HepG2 (cell line): ENCODE measurements around the gene IL15RA. TPM values are rescaled to one million over a fixed set of nuclear protein-coding genes. Genes with fewer than 3 reads are reported as not detected.

ENCODE experiments used
- ATAC-seq: fragments of 200-7000 bp; cut with Tn5 transposase; 3 replicates; pipeline ENCODE4 v1.9.1; 2020; ENCODE audit warnings: mild to moderate bottlenecking, moderate library complexity
- BruUV-seq: library from RNA; stranded (reverse); fragments of 400-500 nt; replicated peaks from 2 replicates; lab custom pipeline; 2021; lab: Mats Ljungman, UMichigan
- CTCF ChIA-PET: fragments of 300-600 bp; formaldehyde crosslinking; extraction: SDS; loops from one replicate; lab custom pipeline; 2021; ENCODE audit warnings: low total read pairs, inconsistent platforms, low intra/inter-chr PET ratio; lab: Yijun Ruan, JAX
- POLR2A ChIA-PET: fragments of 350-600 bp; sonication (Branson Sonifier 250); formaldehyde crosslinking; loops from one replicate; lab custom pipeline; 2020; ENCODE audit warnings: antibody characterized with exemption, inconsistent platforms; lab: Yijun Ruan, JAX
- DNase-seq: peaks from one replicate; pipeline ENCODE4 v3.0.0-alpha.2; 2015; ENCODE audit warnings: low spot score
- FAIRE-seq: peaks from 3 replicates; lab custom pipeline; 2011; peaks lifted over from hg19 to GRCh38; lab: Jason Lieb, UNC
- H2AFZ ChIP-seq: one replicate; pipeline ENCODE4 v1.6.1; 2011; ENCODE audit warnings: low read length, inconsistent platforms
- H3K27ac ChIP-seq: fragments of 300-600 bp; 3 replicates; pipeline ENCODE4 v1.8.0; 2011; ENCODE audit warnings: mixed run types, mild to moderate bottlenecking, mixed read lengths, low read length, inconsistent platforms; ENCODE audit not compliant: insufficient read depth; ENCODE audit errors: extremely low read length
- H3K27me3 ChIP-seq, 2 experiments: fragments of 200-600 bp in 1 of 2; 2 replicates in 1 of 2; 3 replicates in 1 of 2; pipeline versions ENCODE4 v1.6.0 to v1.8.0; 2011; ENCODE audit warnings: low read length in 2 of 2, mild to moderate bottlenecking in 2 of 2, moderate library complexity in 2 of 2, inconsistent platforms in 1 of 2; ENCODE audit not compliant: insufficient read depth in 2 of 2, control insufficient read depth in 1 of 2
- H3K36me3 ChIP-seq, 2 experiments: fragments of 200-600 bp in 1 of 2; replicated peaks in 1 of 2; 2 replicates in 1 of 2; 3 replicates in 1 of 2; pipeline versions ENCODE4 v1.5.1 to v1.8.0; 2011; ENCODE audit warnings: low read length in 2 of 2, inconsistent platforms in 1 of 2; ENCODE audit not compliant: insufficient read depth in 2 of 2, control insufficient read depth in 1 of 2
- H3K4me1 ChIP-seq: 2 replicates; pipeline ENCODE4 v1.5.1; 2012; ENCODE audit warnings: low read length, inconsistent platforms; ENCODE audit not compliant: insufficient read depth
- H3K4me2 ChIP-seq: 2 replicates; pipeline ENCODE4 v1.6.0; 2011; ENCODE audit warnings: low read depth, low read length, inconsistent platforms
- H3K4me3 ChIP-seq, 3 experiments: fragments of 200-600 bp in 1 of 3; sonication (generic), shearing (Covaris generic) in 1 of 3; replicated peaks in 1 of 3; 2 replicates each; pipeline ENCODE4 v1.5.1; 2011 to 2016; ENCODE audit warnings: low read length in 3 of 3, inconsistent platforms in 2 of 3, low read depth in 2 of 3, mild to moderate bottlenecking in 2 of 3, control low read depth in 1 of 3, mixed read lengths in 1 of 3; ENCODE audit not compliant: insufficient read depth in 1 of 3
- H3K79me2 ChIP-seq: one replicate; pipeline ENCODE4 v1.6.1; 2011; ENCODE audit warnings: low read length, inconsistent platforms; ENCODE audit not compliant: insufficient read depth
- H3K9ac ChIP-seq: 2 replicates; pipeline ENCODE4 v1.6.0; 2011; ENCODE audit warnings: mild to moderate bottlenecking, low read depth, low read length, inconsistent platforms; ENCODE audit not compliant: insufficient read depth
- H3K9me3 ChIP-seq: 2 replicates; pipeline ENCODE4 v1.5.1; 2012; ENCODE audit warnings: mild to moderate bottlenecking, low read length
- H4K20me1 ChIP-seq: 2 replicates; pipeline ENCODE4 v1.6.0; 2011; ENCODE audit warnings: inconsistent platforms, mild to moderate bottlenecking, low read length, moderate library complexity; ENCODE audit not compliant: insufficient read depth
- ERF ChIP-seq: IDR thresholded peaks from 2 replicates; pipeline ENCODE4 v1.6.1; 2018; ENCODE audit warnings: missing biosample characterization, missing genetic modification reagents
- GPN1 ChIP-seq: sonication (generic); formaldehyde crosslinking; IDR thresholded peaks from 2 replicates; pipeline ENCODE4 v1.5.1; 2020; ENCODE audit warnings: missing genetic modification reagents, borderline replicate concordance
- KDM5B ChIP-seq: sonication (generic); formaldehyde crosslinking; IDR thresholded peaks from 2 replicates; pipeline ENCODE4 v1.4.0; 2020; ENCODE audit warnings: missing genetic modification reagents, mild to moderate bottlenecking, borderline replicate concordance
- KLF16 ChIP-seq, 2 experiments: sonication (generic) in 1 of 2; formaldehyde crosslinking in 1 of 2; IDR thresholded peaks; 2 replicates each; pipeline versions ENCODE4 v1.6.1 to v1.8.0; 2016 to 2023; ENCODE audit warnings: missing genetic modification reagents in 2 of 2, missing compliant biosample characterization in 1 of 2
- MLLT10 ChIP-seq: sonication (generic); formaldehyde crosslinking; IDR thresholded peaks from 2 replicates; pipeline ENCODE4 v1.4.0; 2020; ENCODE audit warnings: missing genetic modification reagents
- SIN3A ChIP-seq: IDR thresholded peaks from 2 replicates; pipeline ENCODE4 v1.6.1; 2011; ENCODE audit warnings: low read depth, mild to moderate bottlenecking, control low read depth, low read length, borderline replicate concordance
- SOX6 ChIP-seq, 2 experiments: fragments of 450-650 bp in 1 of 2; sonication (generic) in 1 of 2; formaldehyde crosslinking in 1 of 2; IDR thresholded peaks; 2 replicates each; pipeline versions ENCODE4 v1.4.0 to v1.6.1; 2017 to 2020; ENCODE audit warnings: antibody characterized with exemption in 1 of 2, mild to moderate bottlenecking in 1 of 2, missing genetic modification reagents in 1 of 2
- ZMYM4 ChIP-seq: sonication (generic); formaldehyde crosslinking; IDR thresholded peaks from 2 replicates; pipeline ENCODE4 v1.8.1; 2023; ENCODE audit warnings: mild to moderate bottlenecking, missing genetic modification reagents
- ZNF263 ChIP-seq: sonication (generic); formaldehyde crosslinking; IDR thresholded peaks from 2 replicates; pipeline ENCODE4 v1.4.0; 2020; ENCODE audit warnings: missing genetic modification reagents
- ZNF598 ChIP-seq: sonication (generic); formaldehyde crosslinking; IDR thresholded peaks from 2 replicates; pipeline ENCODE4 v1.5.1; 2020; ENCODE audit warnings: mild to moderate bottlenecking, missing genetic modification reagents, borderline replicate concordance
- ZSCAN22 ChIP-seq: sonication (generic); formaldehyde crosslinking; IDR thresholded peaks from 2 replicates; pipeline ENCODE4 v1.4.0; 2020; ENCODE audit warnings: mild to moderate bottlenecking, missing genetic modification reagents
- WGBS: methylation state at CpG from one replicate; pipeline ENCODE4 v1.1.6; 2017; ENCODE audit warnings: low lambda C conversion rate; 5-methylcytosine and 5-hydroxymethylcytosine counted together
- in situ Hi-C: cut with HindIII; loops from 2 replicates; pipeline ENCODE4 v1.10.0; 2017; ENCODE audit warnings: low pct_unique_long_range_greater_than_20kb; ENCODE audit not compliant: extremely low pct_ligation_motif_present
- intact Hi-C: fragments of 100-400 bp; cut with micrococcal nuclease; formaldehyde crosslinking; loops from one replicate; pipeline ENCODE4 v1.10.0; 2022; ENCODE audit not compliant: unreplicated experiment
- polyA plus RNA-seq, 8 experiments: library from polyadenylated mRNA; depleted of rRNA in 3 of 8; stranded (reverse) in 7 of 8; unstranded in 1 of 8; fragments of >200 nt; fragmentation: Illumina TruSeq in 4 of 8; extraction: Trizol in 4 of 8; gene quantifications; 2 replicates each; pipeline versions ENCODE4 v1.2.1 to v1.2.3, GENCODE V29; 2011 to 2016; ENCODE audit warnings: low read depth in 4 of 8, missing spikeins in 1 of 8, mixed read lengths in 1 of 8; ENCODE audit not compliant: insufficient read depth in 1 of 8
- total RNA-seq, 5 experiments: library from RNA; depleted of rRNA; stranded (reverse); fragments of >200 nt; fragmentation: Illumina TruSeq; extraction: Trizol; gene quantifications; 2 replicates each; pipeline ENCODE4 v1.2.3, GENCODE V29; 2016; ENCODE audit warnings: low read depth in 1 of 5
- TF ChIP-seq, protein P1 (sequence below): sonication (generic); formaldehyde crosslinking; IDR thresholded peaks from 2 replicates; pipeline ENCODE4 v1.4.0; 2020; ENCODE audit warnings: missing genetic modification reagents, borderline replicate concordance
- TF ChIP-seq, protein P2 (sequence below): sonication (generic); formaldehyde crosslinking; IDR thresholded peaks from 2 replicates; pipeline ENCODE4 v1.4.0; 2020; ENCODE audit warnings: mild to moderate bottlenecking, missing genetic modification reagents, borderline replicate concordance
- TF ChIP-seq, protein P3 (sequence below): sonication (generic); formaldehyde crosslinking; IDR thresholded peaks from 2 replicates; pipeline ENCODE4 v1.4.0; 2020; ENCODE audit warnings: missing genetic modification reagents

IL15RA gene
- total and polyA plus RNA-seq, 2 of the 13 experiments (the other 11 are each of a cell fraction or from before 2014, with no cell fraction given), result 0.53 to 0.77 TPM

DNA sequence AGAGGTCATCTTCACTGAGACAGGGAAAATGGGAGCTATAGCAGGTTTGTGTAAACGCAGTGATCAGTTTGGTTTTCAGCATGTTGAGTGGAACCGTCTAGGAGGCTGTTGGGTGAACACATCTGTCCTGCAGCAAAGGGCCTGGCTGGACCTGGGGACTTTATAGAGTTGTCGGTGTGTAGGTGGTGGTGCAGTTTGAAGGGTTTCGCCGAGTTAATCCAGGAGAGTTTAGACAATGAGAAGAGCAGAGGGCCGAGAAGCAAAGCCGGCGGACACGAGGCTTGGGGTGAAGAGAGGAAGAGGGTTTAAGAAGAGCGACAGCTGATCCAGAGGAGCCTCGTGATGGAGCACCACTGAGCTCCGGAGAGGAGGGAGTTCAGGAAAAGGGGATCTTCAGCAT, 39.1 kb downstream of the IL15RA start:
- Histone ChIP-seq H3K36me3 (peaks cover 5 to 31% of the 10 kb centered on the region in 2 experiments; a peak in 4 of 5 replicates), H3K27me3 (peaks cover 2 to 9% of the 10 kb centered on the region in 2 experiments; a peak in 2 of 5 replicates), H3K79me2 (no peaks in the 10 kb centered on the region), H2AFZ (no peak overlapping the region), H3K4me1 (peaks cover 19% of the 10 kb centered on the region), H3K4me3 (no peak overlapping the region), H3K9ac (no peak overlapping the region), H4K20me1 (no peaks in the 10 kb centered on the region), H3K9me3 (no peaks in the 10 kb centered on the region), H3K4me2 (no peak overlapping the region), H3K27ac (no peak overlapping the region)
- FAIRE-seq, result no peak
- 0 out of 2 replicates have a peak, but pooled peaks have one; percentile 51 for TF ChIP-seq ZNF263 (CRISPR knock-in tag)
- TF ChIP-seq SOX6 (IDR thresholded peaks at IDR 0.05), result no peak
- no peak for TF ChIP-seq SOX6 (CRISPR knock-in tag; IDR thresholded peaks at IDR 0.05)
- DNase-seq, result no peak
- ChIA-PET POLR2A (no interaction called here), CTCF (no interaction called here)
- no peak for ATAC-seq
- in situ Hi-C loops (no loop called here), intact Hi-C loops (no loop called here)
- BruUV-seq, result no TSS peak
- WGBS, result 93% methylated on average over 12 of the region's 12 CpGs

DNA sequence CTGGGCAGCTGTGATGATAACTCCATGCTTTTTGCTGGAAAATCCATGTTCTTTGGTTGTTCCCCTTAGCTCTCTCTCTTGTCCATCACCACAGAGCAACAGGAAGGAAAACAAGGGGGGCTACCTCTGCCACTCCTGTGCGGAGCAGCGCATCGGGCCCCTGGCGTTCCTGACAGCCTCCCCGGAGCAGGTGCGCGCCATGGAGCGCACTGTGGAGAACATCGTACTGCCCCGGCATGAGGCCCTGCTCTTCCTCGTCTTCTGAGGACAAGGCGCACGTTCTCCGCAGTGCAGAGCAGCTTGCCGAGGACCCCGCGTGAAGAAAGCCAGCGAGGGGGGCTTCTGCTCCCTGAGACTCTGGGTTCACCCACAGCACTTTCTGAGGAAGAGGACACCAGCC, 40.3 kb downstream of the IL15RA start:
- Histone ChIP-seq H3K79me2 (no peaks in the 10 kb centered on the region), H3K27me3 (peaks cover 0 to 6% of the 10 kb centered on the region in 2 experiments; a peak in 2 of 5 replicates), H3K9ac (no peak overlapping the region), H3K4me1 (peaks cover 12% of the 10 kb centered on the region), H3K4me3 (no peak overlapping the region), H3K4me2 (no peak overlapping the region), H3K27ac (no peak overlapping the region), H3K9me3 (no peaks in the 10 kb centered on the region), H3K36me3 (peaks cover 5 to 38% of the 10 kb centered on the region in 2 experiments; a peak in 4 of 5 replicates), H4K20me1 (no peaks in the 10 kb centered on the region), H2AFZ (no peak overlapping the region)
- 99% methylated on average over 17 of the region's 18 CpGs for WGBS
- CTCF ChIA-PET, result no interaction called here
- BruUV-seq, result no TSS peak
- no peak for DNase-seq
- in situ Hi-C loops (no loop called here), intact Hi-C loops (no loop called here)
- ATAC-seq, result no peak
- POLR2A ChIA-PET, result no interaction called here
- no peak for FAIRE-seq
- TF ChIP-seq MLLT10 (CRISPR knock-in tag), result no peak
- no peak for TF ChIP-seq GPN1 (CRISPR knock-in tag)
- no peak for TF ChIP-seq KLF16 (CRISPR knock-in tag; IDR thresholded peaks at IDR 0.05)
- TF ChIP-seq ERF (CRISPR knock-in tag), result no peak
- TF ChIP-seq, protein P1, sequence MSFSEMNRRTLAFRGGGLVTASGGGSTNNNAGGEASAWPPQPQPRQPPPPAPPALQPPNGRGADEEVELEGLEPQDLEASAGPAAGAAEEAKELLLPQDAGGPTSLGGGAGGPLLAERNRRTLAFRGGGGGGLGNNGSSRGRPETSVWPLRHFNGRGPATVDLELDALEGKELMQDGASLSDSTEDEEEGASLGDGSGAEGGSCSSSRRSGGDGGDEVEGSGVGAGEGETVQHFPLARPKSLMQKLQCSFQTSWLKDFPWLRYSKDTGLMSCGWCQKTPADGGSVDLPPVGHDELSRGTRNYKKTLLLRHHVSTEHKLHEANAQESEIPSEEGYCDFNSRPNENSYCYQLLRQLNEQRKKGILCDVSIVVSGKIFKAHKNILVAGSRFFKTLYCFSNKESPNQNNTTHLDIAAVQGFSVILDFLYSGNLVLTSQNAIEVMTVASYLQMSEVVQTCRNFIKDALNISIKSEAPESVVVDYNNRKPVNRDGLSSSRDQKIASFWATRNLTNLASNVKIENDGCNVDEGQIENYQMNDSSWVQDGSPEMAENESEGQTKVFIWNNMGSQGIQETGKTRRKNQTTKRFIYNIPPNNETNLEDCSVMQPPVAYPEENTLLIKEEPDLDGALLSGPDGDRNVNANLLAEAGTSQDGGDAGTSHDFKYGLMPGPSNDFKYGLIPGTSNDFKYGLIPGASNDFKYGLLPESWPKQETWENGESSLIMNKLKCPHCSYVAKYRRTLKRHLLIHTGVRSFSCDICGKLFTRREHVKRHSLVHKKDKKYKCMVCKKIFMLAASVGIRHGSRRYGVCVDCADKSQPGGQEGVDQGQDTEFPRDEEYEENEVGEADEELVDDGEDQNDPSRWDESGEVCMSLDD, result no peak
- TF ChIP-seq, protein P2, sequence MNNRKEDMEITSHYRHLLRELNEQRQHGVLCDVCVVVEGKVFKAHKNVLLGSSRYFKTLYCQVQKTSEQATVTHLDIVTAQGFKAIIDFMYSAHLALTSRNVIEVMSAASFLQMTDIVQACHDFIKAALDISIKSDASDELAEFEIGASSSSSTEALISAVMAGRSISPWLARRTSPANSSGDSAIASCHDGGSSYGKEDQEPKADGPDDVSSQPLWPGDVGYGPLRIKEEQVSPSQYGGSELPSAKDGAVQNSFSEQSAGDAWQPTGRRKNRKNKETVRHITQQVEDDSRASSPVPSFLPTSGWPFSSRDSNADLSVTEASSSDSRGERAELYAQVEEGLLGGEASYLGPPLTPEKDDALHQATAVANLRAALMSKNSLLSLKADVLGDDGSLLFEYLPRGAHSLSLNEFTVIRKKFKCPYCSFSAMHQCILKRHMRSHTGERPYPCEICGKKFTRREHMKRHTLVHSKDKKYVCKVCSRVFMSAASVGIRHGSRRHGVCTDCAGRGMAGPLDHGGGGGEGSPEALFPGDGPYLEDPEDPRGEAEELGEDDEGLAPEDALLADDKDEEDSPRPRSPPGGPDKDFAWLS (CRISPR knock-in tag), result no peak
- TF ChIP-seq, protein P3, sequence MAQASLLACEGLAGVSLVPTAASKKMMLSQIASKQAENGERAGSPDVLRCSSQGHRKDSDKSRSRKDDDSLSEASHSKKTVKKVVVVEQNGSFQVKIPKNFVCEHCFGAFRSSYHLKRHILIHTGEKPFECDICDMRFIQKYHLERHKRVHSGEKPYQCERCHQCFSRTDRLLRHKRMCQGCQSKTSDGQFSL (CRISPR knock-in tag), result no peak
- no peak for TF ChIP-seq ZMYM4 (CRISPR knock-in tag)
- TF ChIP-seq ZNF598, result no peak
- no peak for TF ChIP-seq KDM5B (CRISPR knock-in tag)
- no peak for TF ChIP-seq ZSCAN22
- no peak for TF ChIP-seq SIN3A
